Central memory CD8-positive, alpha-beta T cell (primary cell): ENCODE results near the gene TTC38.
A peak's percentile ranks its signal among the peaks of the same experiment; 100 is the strongest.

Source experiments
- ATAC-seq: fragments of 150-1000 bp; cut with Tn5 transposase; replicated peaks from 2 replicates; pipeline ENCODE4 v1.10.0; 2022; ENCODE audit warnings: mild to moderate bottlenecking, moderate FRiP score, moderate number of reproducible peaks; ENCODE audit not compliant: poor library complexity, severe bottlenecking; ENCODE audit errors: extremely low read depth
- DNase-seq, 2 donors: peaks; one replicate each; pipeline ENCODE4 v3.0.0; 2021; ENCODE audit warnings: low spot score in 2 of 2
- H3K27ac Mint-ChIP-seq: one replicate; pipeline ENCODE4 v1.8.0; 2022; ENCODE audit warnings: low read depth, mild to moderate bottlenecking, moderate library complexity, mixed read lengths
- H3K27me3 Mint-ChIP-seq: one replicate; pipeline ENCODE4 v1.8.0; 2022; ENCODE audit warnings: mixed read lengths
- H3K36me3 Mint-ChIP-seq: one replicate; pipeline ENCODE4 v1.8.0; 2022; ENCODE audit warnings: mild to moderate bottlenecking, moderate library complexity, mixed read lengths; ENCODE audit not compliant: insufficient read depth
- H3K4me1 Mint-ChIP-seq: one replicate; pipeline ENCODE4 v1.8.0; 2022; ENCODE audit warnings: mixed read lengths
- H3K4me3 Mint-ChIP-seq: one replicate; pipeline ENCODE4 v1.8.0; 2022; ENCODE audit warnings: mild to moderate bottlenecking, moderate library complexity, mixed read lengths
- H3K9me3 Mint-ChIP-seq: one replicate; pipeline ENCODE4 v1.8.0; 2022; ENCODE audit warnings: mixed read lengths

TTC38 gene

DNA sequence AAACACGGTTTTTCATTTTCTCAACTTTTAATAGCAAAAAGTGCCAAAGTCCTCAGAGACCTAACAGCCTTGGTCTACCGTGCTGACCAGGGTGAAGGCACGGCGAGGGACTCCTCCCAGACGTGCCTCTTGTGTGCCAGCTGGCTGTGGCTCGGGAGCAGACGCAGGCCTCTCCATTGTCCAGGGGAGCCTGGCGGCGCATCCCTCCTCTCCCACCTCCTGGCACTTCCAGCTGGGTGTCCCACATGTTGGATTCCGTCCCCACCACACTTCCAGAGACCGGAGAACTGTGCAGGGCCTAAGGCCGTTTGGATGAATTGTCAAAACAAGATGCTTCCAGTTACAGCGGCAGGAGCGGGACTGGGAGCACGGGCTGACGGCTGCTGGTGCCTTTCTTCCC lies 29.3 kb upstream of the TTC38 start:
- ATAC-seq (no peak), DNase-seq (no peak)
- Mint-ChIP-seq H3K27ac (no peak overlapping the region), H3K4me1 (peaks cover 7% of the 10 kb centered on the region), H3K27me3 (no peaks in the 10 kb centered on the region), H3K36me3 (peaks cover 3% of the 10 kb centered on the region), H3K4me3 (no peak overlapping the region), H3K9me3 (no peaks in the 10 kb centered on the region)

DNA sequence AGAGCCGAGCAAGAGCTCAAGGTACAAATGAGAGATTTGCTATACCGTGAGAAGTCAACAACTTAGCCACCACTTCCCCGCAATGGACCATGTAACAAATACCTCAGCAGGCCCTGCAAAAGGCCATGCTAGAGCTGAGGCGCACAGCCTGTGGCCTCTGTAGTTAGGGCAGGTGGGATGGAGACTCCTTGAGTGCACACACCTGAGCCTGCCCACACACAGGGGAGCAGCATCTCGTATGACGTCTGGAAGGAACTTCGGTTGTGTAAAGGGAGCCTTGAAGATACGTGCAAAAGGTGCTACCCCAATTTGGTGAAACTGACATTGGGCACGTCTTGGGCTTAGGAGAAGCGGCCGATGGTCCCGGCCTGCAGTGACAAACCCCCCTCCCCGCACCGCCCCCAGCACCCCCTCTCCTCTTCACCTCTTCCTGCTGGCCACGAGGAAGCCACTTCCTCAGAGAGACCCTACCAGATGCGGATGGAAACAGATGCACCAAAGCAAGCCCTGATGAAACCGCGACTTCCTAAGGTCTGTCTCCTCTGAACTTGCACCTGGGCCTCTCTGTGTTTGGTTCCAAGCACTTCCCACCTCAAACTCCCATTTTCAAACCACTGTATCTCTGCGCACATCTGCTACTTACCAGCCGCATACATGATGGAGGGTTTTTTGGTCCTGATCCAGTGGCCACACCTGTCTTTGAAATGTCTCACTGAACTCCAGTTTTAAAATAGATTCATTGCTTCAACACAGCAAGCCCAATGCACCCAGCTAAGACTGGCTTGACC lies 28.4 kb upstream of the TTC38 start:
- H3K9me3 Mint-ChIP-seq = no peaks in the 10 kb centered on the region
- H3K4me3 Mint-ChIP-seq = peak overlapping the region; percentile 14
- H3K27me3 Mint-ChIP-seq = no peaks in the 10 kb centered on the region
- no peak for DNase-seq
- H3K36me3 Mint-ChIP-seq = peaks cover 7% of the 10 kb centered on the region
- H3K27ac Mint-ChIP-seq = no peak overlapping the region
- ATAC-seq = peak; percentile 46
- H3K4me1 Mint-ChIP-seq = peaks cover 7% of the 10 kb centered on the region

DNA sequence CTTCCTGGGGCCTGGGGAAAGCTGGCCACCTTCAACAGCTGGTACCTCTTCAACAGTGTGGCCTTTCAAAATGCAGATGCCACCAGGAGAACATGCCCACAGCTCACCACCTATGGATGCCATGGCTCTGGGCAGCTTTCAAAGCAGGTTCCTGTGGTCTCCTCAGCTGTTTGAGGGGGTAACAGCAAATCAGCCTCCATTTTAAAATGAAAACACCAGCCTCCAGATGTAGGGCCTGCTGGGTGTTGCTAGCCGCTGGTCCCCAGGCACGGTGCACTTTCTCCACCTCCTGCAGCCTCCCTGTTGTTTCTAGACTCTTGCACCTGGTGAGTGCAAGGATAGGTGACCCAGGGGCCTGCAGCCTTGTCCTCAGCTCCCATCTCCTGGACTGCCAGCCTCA lies 27.7 kb upstream of the TTC38 start:
- no peak for DNase-seq
- Mint-ChIP-seq H3K4me3 (peak overlapping the region; percentile 14), H3K4me1 (peaks cover 7% of the 10 kb centered on the region), H3K9me3 (no peaks in the 10 kb centered on the region), H3K27me3 (no peaks in the 10 kb centered on the region), H3K27ac (no peak overlapping the region), H3K36me3 (peaks cover 9% of the 10 kb centered on the region)
- ATAC-seq = no peak

DNA sequence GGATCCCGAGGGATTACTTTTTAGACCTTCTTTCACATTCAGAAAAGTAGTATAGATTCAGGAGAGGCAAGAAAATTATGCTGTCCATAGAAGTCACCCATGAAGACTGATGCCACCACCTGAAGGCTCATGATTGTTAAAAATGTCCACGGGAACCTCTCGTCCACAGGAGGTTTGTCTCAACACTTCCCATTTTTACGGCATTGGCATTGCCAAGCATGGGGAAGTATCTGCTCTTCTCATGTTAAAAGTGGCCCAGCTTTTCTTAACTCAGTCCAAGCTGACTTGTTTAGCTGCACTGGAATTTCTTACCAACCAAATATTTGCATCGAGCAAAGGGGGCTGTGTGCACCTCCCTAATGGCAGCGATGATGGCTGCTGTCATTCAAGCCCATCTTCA lies 27.3 kb upstream of the TTC38 start:
- no peak overlapping the region for H3K27ac Mint-ChIP-seq
- peaks cover 9% of the 10 kb centered on the region for H3K36me3 Mint-ChIP-seq
- no peak overlapping the region for H3K4me3 Mint-ChIP-seq
- H3K9me3 Mint-ChIP-seq = no peaks in the 10 kb centered on the region
- peaks cover 7% of the 10 kb centered on the region for H3K4me1 Mint-ChIP-seq
- ATAC-seq = no peak
- no peaks in the 10 kb centered on the region for H3K27me3 Mint-ChIP-seq
- no peak for DNase-seq

DNA sequence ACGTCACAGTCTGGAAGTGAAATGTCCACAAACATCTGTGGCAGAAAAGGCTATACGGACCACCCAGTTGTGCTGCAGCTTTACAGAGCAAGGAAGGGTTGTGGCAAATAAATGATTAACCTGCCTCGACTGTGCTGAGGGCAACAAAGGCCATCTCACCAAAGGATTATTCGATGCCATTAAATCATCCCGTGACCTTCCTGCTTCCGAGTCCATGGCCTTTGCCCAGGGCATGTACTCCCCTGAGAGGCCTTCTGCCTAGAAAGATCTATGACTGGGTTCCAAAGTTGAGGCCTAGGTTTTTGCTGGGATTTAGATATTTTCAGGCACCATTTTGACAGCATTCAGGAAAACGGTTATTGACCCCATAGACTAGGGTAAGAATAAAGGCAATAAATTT lies 26.9 kb upstream of the TTC38 start:
- ATAC-seq (no peak), DNase-seq (no peak)
- Mint-ChIP-seq H3K36me3 (peaks cover 9% of the 10 kb centered on the region), H3K27me3 (no peaks in the 10 kb centered on the region), H3K27ac (no peak overlapping the region), H3K4me1 (peaks cover 7% of the 10 kb centered on the region), H3K9me3 (no peaks in the 10 kb centered on the region), H3K4me3 (no peak overlapping the region)

DNA sequence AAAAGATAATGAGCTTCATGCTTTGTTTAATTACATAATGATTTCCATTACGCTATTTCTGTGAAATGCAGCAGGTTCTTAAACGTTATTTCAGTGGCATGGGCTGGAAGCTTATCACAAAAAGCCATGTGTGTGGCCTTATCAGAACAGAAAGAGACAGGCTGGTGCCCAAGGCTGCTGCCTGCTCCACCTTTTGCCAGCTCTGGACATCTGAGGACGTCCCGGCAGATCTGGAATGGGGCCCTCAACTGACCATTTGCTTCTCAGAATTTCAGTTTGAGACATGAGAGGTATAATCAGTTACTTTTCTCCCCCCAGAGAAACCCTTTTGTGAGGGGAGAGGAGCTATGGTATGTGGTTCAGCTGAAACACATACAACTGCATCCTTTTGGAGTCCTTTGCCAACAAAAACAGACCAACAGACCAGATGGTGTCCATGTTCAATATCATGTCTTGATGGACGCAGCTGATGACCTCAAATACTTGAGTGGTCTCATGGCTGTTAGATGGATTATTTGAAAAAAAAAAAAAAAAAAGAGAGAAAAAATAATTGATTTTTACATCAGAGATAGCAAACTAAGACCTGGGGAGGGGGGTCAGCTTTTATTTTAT lies 26.3 kb upstream of the TTC38 start:
- peaks cover 9% of the 10 kb centered on the region for H3K36me3 Mint-ChIP-seq
- ATAC-seq = no peak
- no peak overlapping the region for H3K27ac Mint-ChIP-seq
- no peaks in the 10 kb centered on the region for H3K27me3 Mint-ChIP-seq
- H3K4me1 Mint-ChIP-seq = peaks cover 11% of the 10 kb centered on the region
- no peaks in the 10 kb centered on the region for H3K9me3 Mint-ChIP-seq
- no peak for DNase-seq
- no peak overlapping the region for H3K4me3 Mint-ChIP-seq

DNA sequence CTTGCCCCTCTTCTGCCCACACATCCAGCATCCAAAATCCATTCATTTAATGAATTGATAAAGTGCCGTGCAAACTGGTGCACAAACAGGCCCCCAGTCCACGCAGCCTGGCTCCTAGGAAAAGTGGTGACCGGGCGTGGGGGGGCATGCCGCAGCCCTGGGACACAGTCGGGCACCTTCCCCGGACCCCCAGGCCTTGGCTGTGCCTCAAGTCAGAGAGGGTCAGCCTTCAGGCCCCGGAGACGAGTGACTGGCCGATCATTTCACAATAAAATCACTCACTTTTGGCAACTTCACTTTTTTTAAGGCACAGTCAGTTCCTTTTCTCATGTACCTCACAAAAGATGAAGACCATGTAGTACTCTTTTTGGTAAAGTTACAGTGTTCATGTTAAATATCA lies 25.7 kb upstream of the TTC38 start:
- no peak for ATAC-seq
- H3K4me3 Mint-ChIP-seq = no peak overlapping the region
- no peak overlapping the region for H3K27ac Mint-ChIP-seq
- no peaks in the 10 kb centered on the region for H3K27me3 Mint-ChIP-seq
- DNase-seq = no peak
- H3K36me3 Mint-ChIP-seq = peaks cover 9% of the 10 kb centered on the region
- H3K4me1 Mint-ChIP-seq = peaks cover 17% of the 10 kb centered on the region
- no peaks in the 10 kb centered on the region for H3K9me3 Mint-ChIP-seq

DNA sequence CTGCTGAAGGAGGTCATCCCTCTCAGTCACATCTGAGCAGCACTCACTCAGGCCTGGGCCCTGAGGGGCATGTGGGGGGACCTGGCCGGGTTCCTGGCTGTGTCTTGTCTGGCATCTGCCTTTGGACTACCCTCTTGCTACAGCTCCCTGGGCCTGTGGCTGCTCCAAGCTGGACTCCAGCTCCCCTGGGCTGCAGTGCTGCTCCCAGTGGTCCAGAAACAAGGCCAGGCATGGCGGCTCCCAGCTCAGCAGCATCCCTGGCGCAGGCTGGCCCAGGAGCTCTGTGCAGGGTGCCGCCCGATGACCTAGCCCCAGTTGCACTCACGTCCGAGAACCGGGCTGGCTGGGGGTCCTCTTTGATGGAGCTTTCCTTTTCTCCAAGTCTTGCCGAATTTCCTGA lies 23.0 kb upstream of the TTC38 start:
- H3K27me3 Mint-ChIP-seq = no peaks in the 10 kb centered on the region
- no peak overlapping the region for H3K27ac Mint-ChIP-seq
- no peaks in the 10 kb centered on the region for H3K9me3 Mint-ChIP-seq
- no peak overlapping the region for H3K4me3 Mint-ChIP-seq
- no peak for ATAC-seq
- H3K4me1 Mint-ChIP-seq = peaks cover 19% of the 10 kb centered on the region
- no peak for DNase-seq
- peaks cover 9% of the 10 kb centered on the region for H3K36me3 Mint-ChIP-seq

DNA sequence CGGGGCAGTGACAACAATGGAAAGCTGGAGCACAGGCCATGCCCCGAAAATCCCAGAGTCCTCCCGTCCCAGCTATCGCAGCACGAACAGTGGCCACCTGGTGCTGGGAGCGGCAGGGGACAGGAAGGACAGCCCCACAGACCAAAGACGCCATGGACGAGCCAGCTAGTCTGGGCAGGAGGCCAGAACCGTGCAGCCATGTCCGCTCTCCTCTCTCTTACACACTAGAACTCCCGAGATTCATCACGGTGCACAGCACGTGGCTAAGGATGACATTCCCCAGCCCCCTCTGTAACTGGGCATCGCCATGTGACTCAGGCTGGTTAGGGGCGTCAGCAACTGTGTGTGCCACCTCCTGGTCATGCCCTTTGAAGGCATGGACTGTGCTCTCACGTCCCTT lies 22.3 kb upstream of the TTC38 start:
- Mint-ChIP-seq H3K27ac (no peak overlapping the region), H3K27me3 (no peaks in the 10 kb centered on the region), H3K9me3 (no peaks in the 10 kb centered on the region), H3K4me1 (peaks cover 16% of the 10 kb centered on the region), H3K36me3 (peaks cover 9% of the 10 kb centered on the region), H3K4me3 (no peak overlapping the region)
- ATAC-seq (no peak), DNase-seq (no peak)

DNA sequence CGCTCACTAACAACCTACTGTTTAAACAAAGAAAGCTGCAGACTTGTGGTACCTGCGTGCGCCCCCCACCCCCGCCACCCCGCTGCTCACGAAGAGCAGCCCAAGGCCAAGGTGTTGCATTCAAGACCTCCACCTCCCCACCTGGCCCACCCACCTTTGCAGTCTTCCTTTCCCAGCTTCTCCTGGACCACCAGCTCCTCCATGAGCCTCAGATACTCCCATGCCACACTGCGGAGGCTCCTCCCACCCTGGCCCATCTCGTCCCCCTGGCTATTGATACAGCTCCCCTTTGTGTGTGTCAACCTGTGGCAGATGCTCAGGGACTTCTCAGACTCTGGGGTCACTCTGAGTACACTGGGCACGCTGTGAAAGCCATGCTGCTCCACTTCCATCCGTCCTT lies 21.6 kb upstream of the TTC38 start:
- DNase-seq = no peak
- no peak overlapping the region for H3K27ac Mint-ChIP-seq

DNA sequence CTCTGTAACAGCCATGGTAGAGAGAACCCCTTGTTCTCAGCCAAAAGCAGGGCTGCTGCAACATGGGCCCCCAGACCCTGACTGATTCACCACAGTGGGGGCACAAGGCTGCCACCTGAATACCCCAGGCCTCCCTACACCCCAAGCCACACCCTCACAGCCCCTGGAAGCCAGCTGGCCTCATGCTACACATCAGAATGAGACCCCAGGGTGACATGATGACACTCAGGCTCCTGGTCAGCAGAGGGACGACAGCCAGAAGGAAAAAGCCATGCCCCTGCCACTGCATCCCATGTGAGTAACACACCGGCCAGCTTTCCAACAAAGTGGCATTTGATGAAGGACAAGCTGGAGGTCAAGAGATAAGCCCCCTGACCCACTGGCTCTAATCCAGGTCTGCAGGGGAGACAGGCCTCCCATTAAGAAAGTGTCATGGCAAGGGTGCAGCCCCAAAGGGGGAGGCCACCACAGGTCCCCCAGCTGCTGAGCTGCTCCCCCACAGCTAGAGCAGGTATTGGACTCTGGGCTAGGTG lies 20.3 kb upstream of the TTC38 start:
- Mint-ChIP-seq H3K4me3 (no peak overlapping the region), H3K27me3 (no peaks in the 10 kb centered on the region), H3K9me3 (no peaks in the 10 kb centered on the region), H3K27ac (no peak overlapping the region), H3K4me1 (peaks cover 29% of the 10 kb centered on the region), H3K36me3 (peaks cover 10% of the 10 kb centered on the region)
- no peak for ATAC-seq
- no peak for DNase-seq

More for the DNA sequence above, 21.6 kb upstream of the TTC38 start:
- H3K27me3 Mint-ChIP-seq = no peaks in the 10 kb centered on the region
- no peak for ATAC-seq
- H3K4me1 Mint-ChIP-seq = peaks cover 21% of the 10 kb centered on the region
- H3K4me3 Mint-ChIP-seq = no peak overlapping the region
- H3K36me3 Mint-ChIP-seq = peaks cover 10% of the 10 kb centered on the region
- no peaks in the 10 kb centered on the region for H3K9me3 Mint-ChIP-seq

DNA sequence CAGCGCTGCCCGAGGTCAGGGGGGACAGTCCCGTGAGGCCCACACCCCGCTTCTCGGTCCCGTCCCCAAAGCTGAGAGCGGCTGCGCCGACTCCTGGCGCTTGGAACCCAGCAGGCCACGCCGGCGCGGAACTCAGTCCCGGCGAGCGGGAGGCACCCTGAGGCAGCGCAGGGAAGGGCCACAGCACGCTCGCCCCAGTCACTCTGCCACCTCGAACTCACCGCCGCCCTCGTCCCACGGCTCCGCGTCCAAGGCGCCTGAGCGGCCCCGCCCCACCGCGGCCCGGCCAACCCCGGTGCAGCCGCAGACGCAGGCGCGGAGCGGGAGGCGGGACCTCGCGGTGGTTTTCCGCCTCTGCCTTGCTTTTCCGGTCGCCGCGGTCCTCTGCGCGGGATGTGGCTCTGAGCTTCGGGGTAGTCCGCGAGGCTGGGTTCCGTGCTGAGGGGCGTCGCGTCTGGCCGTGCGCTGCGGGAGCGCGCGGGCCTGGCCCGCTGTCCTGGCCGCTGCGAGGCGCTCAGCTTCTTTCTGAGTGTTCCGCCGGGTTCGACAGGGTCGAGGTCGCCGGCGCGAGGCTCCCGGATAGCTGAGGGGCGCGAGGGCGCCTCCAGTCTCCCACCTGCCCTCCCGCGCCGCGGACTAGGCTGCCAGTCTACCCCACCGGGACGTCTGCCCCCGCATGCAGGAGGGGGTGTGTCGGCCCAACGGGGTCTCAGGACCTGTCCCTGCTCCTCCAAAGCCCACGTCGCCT lies 17.6 kb upstream of the TTC38 start, which contains the start of gene CDPF1:
CDPF1 (minus strand) TSS at position 259 of the 748 bp plus-strand sequence. CDS start 2,009 bp downstream, outside the sequence.
- DNase-seq = peak; percentile 82 to 85
- ATAC-seq = peak; percentile 88
- peaks cover 4% of the 10 kb centered on the region for H3K36me3 Mint-ChIP-seq
- peak within 1 kb of the TSS; percentile 80 for H3K4me3 Mint-ChIP-seq
- peaks cover 29% of the 10 kb centered on the region for H3K4me1 Mint-ChIP-seq
- H3K27me3 Mint-ChIP-seq = no peaks in the 10 kb centered on the region
- H3K27ac Mint-ChIP-seq = peak within 1 kb of the TSS; percentile 77
- no peaks in the 10 kb centered on the region for H3K9me3 Mint-ChIP-seq
